Endothelial cell (in vitro differentiated cells): ENCODE data around the gene MSMP. TPM values are rescaled to one million over a fixed set of nuclear protein-coding genes. Genes with fewer than 3 reads are reported as not detected.

Source experiments
- DNase-seq: peaks from one replicate; pipeline ENCODE4 v3.0.0; 2021; ENCODE audit warnings: low spot score
- H3K27ac Mint-ChIP-seq: one replicate; pipeline ENCODE4 v1.8.0; 2021; ENCODE audit warnings: mixed read lengths, inconsistent platforms; ENCODE audit not compliant: unreplicated experiment
- H3K27me3 Mint-ChIP-seq: one replicate; pipeline ENCODE4 v1.8.0; 2021; ENCODE audit warnings: mild to moderate bottlenecking, moderate library complexity, mixed read lengths, inconsistent platforms; ENCODE audit not compliant: unreplicated experiment
- H3K36me3 Mint-ChIP-seq: one replicate; pipeline ENCODE4 v1.8.0; 2021; ENCODE audit warnings: mild to moderate bottlenecking, low read depth, mixed read lengths, inconsistent platforms; ENCODE audit not compliant: unreplicated experiment
- H3K4me1 Mint-ChIP-seq: one replicate; pipeline ENCODE4 v1.8.0; 2021; ENCODE audit warnings: mild to moderate bottlenecking, mixed read lengths, inconsistent platforms; ENCODE audit not compliant: unreplicated experiment
- H3K4me3 Mint-ChIP-seq: one replicate; pipeline ENCODE4 v1.8.0; 2021; ENCODE audit warnings: mild to moderate bottlenecking, mixed read lengths, inconsistent platforms; ENCODE audit not compliant: unreplicated experiment
- H3K9me3 Mint-ChIP-seq: one replicate; pipeline ENCODE4 v1.8.0; 2021; ENCODE audit warnings: mixed read lengths, inconsistent platforms; ENCODE audit not compliant: unreplicated experiment
- CTCF ChIP-seq: fragments of 200-600 bp; sonication (generic); IDR thresholded peaks from one replicate; pipeline ENCODE4 v1.5.0; 2021; ENCODE audit warnings: antibody characterized with exemption; ENCODE audit not compliant: unreplicated experiment
- total RNA-seq: library from RNA; stranded (reverse); fragmentation: NEBNext Ultra II Directional; extraction: Animal tissue kit (Norgen Biotek cat#: 25700); gene quantifications from one replicate; pipeline ENCODE4 v1.2.1, GENCODE V29; 2021; ENCODE audit not compliant: unreplicated experiment

MSMP gene
- total RNA-seq, 1 donor from 2014 or later, result 2.8 TPM

- TF ChIP-seq CTCF, result no peak
- Mint-ChIP-seq H3K27ac (no peak overlapping the region), H3K9me3 (no peaks in the 10 kb centered on the region), H3K36me3 (peaks cover 5% of the 10 kb centered on the region), H3K4me3 (no peak overlapping the region), H3K27me3 (peaks cover 12% of the 10 kb centered on the region), H3K4me1 (peaks cover 37% of the 10 kb centered on the region)
- no peak for DNase-seq
These were observed 38.1 kb upstream of the MSMP start for GRCh38 chr9:35792024-35792813.

DNA sequence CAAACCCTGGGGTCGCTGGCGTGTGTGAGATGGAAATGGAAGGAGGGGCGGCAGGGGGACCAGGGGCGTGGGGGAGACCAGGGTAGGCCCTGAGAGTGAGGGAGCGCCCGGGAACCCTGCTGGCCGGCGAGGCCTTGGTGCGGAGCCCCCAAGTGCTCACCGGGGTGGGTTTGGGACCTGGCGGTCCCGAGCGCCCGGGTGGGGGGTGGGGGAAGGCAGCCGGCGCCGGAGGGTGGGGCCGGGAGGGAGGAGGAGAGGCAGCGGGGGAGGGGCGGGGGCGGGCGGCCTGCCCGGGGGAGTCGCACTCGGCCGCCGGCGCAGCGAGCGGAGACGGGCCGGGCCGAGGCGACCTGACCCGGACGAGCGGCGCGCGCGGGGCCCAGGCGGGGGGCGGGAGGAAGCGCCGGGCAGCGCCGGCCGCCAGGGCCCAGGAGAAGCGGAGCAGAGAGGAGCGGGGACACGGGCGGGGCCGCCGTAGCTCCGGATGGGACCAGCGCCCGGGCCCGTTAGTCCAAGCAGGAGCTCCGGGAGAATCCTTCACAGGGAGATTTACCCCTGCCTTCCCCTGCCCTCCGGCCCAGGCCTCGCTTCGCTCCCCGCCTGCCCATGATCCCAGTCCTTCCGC, 37.3 kb upstream of the MSMP start, which contains the start of gene NPR2:
NPR2 (plus strand) TSS at position 295 of the 625 bp plus-strand sequence. CDS start 818 bp downstream, outside the sequence.
- no peak for TF ChIP-seq CTCF
- peaks cover 12% of the 10 kb centered on the region for H3K27me3 Mint-ChIP-seq
- H3K4me1 Mint-ChIP-seq, result peaks cover 37% of the 10 kb centered on the region
- H3K9me3 Mint-ChIP-seq, result no peaks in the 10 kb centered on the region
- H3K36me3 Mint-ChIP-seq, result peaks cover 8% of the 10 kb centered on the region
- H3K4me3 Mint-ChIP-seq, result peak within 1 kb of the TSS; percentile 86
- peak; percentile 31 for DNase-seq
- peak within 1 kb of the TSS; percentile 83 for H3K27ac Mint-ChIP-seq

DNA sequence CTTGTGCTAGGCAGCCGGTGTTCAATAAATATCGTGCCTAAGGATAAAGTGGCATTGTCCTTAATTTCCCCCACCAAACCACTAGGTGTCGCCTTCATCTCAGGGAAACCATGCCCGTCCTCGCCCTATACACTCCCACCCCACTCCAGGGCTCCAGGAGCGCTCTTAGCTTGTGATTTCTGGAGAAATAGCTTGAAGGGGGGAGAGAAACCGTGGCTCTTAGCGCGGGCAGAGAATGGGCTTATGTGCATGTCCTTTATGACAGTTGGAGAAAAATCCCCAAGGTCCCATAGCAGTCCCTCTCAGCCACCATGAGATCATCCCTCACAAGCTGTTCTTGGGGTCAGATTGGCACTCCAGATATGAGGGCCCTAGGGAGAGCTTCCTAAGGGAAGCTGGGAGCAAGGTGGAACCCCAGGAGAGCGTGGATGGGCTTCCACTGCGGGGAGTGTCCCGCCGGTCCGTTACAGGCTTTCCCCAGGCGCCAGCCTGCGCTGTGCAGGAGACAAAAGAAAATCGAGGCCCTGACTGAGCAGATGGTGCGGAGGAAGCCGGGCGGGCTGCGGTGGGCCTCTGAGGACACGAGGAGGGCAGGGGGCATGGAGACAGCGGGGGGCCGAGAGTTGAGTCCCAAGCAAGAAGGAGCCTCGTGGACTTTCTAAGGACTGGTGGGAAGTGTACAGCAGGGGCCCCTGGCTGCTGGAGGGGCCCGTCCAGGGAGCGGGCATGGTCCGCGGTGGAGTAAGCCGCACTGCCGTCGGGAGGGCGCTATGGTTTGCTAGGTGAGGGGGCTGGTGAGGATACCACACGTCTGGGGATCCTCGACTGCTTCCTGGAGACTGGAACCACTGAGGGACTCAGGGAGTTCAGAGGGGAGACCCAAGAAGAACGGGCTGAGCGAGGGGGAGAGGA, 36.6 kb upstream of the MSMP start:
- H3K4me1 Mint-ChIP-seq, result peaks cover 37% of the 10 kb centered on the region
- peak; percentile 85 for TF ChIP-seq CTCF
- peaks cover 11% of the 10 kb centered on the region for H3K36me3 Mint-ChIP-seq
- peak overlapping the region; percentile 86 for H3K4me3 Mint-ChIP-seq
- no peaks in the 10 kb centered on the region for H3K9me3 Mint-ChIP-seq
- peaks cover 14% of the 10 kb centered on the region for H3K27me3 Mint-ChIP-seq
- peak; percentile 72 for DNase-seq
- peak overlapping the region; percentile 83 for H3K27ac Mint-ChIP-seq

DNA sequence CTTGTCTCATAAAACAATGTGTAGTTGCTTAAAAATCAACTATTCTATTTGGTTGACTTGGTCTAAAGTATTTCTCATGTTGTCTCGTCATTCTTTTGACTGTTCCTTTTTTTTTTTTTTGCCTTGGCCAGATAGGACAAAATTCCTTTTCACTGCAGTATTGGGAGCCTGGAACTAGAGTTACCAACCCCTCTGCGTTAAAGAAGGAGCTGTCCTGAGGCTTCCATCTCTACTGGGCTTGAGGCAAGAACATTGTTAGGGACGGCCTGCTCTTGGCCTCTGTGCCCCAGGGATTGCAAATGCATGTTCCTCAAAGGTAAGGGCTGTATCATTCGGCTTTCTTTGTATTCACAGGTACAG, 35.9 kb upstream of the MSMP start:
- TF ChIP-seq CTCF, result no peak
- peaks cover 11% of the 10 kb centered on the region for H3K36me3 Mint-ChIP-seq
- no peak overlapping the region for H3K4me3 Mint-ChIP-seq
- H3K9me3 Mint-ChIP-seq, result no peaks in the 10 kb centered on the region
- H3K27ac Mint-ChIP-seq, result no peak overlapping the region
- H3K4me1 Mint-ChIP-seq, result peaks cover 30% of the 10 kb centered on the region
- DNase-seq, result no peak
- H3K27me3 Mint-ChIP-seq, result peaks cover 14% of the 10 kb centered on the region
